PC-9 (cell line): ENCODE data around the gene DNAL4. TPM values are rescaled to one million over a fixed set of nuclear protein-coding genes. Genes with fewer than 3 reads are reported as not detected.
A peak's percentile ranks its signal among the peaks of the same experiment; 100 is the strongest.

Source experiments
- BruUV-seq: library from RNA; stranded (reverse); fragments of 400-500 nt; replicated peaks from 2 replicates; lab custom pipeline; 2021; lab: Mats Ljungman, UMichigan
- CTCF ChIA-PET: fragments of 300-600 bp; sonication (Branson Sonifier 250); formaldehyde crosslinking; loops from one replicate; lab custom pipeline; 2022; ENCODE audit warnings: antibody characterized with exemption; lab: Charles Lee
- POLR2A ChIA-PET: fragments of 300-600 bp; sonication (Branson Sonifier 250); formaldehyde crosslinking; loops from one replicate; lab custom pipeline; 2022; ENCODE audit warnings: antibody characterized with exemption; ENCODE audit not compliant: unreplicated experiment; lab: Charles Lee
- DNase-seq, 2 experiments: peaks; one replicate each; pipeline versions ENCODE4 v3.0.0 to v3.0.0-alpha.2; 2015 to 2022; ENCODE audit warnings: mixed read lengths in 1 of 2
- H2AFZ ChIP-seq: fragments of 200-600 bp; sonication (generic); 2 replicates; pipeline ENCODE4 v1.8.1; 2017; ENCODE audit warnings: antibody characterized with exemption
- H3F3A ChIP-seq: fragments of 200-600 bp; sonication (generic); 2 replicates; pipeline ENCODE4 v1.8.1; 2017; ENCODE audit warnings: antibody characterized with exemption, mild to moderate bottlenecking, low read depth; ENCODE audit not compliant: insufficient read depth
- H3K27ac ChIP-seq: fragments of 200-600 bp; sonication (generic); 2 replicates; pipeline ENCODE4 v1.6.1; 2016; ENCODE audit warnings: mixed run types
- H3K27me3 ChIP-seq: fragments of 200-600 bp; sonication (generic); 2 replicates; pipeline ENCODE4 v1.6.1; 2016; ENCODE audit warnings: low read depth, mixed run types; ENCODE audit not compliant: insufficient read depth
- H3K36me3 ChIP-seq: fragments of 200-600 bp; sonication (generic); 2 replicates; pipeline ENCODE4 v1.6.1; 2016; ENCODE audit warnings: low read depth, mixed run types
- H3K4me1 ChIP-seq: fragments of 200-600 bp; sonication (generic); replicated peaks from 2 replicates; pipeline ENCODE4 v1.6.1; 2016; ENCODE audit warnings: mixed run types; ENCODE audit not compliant: insufficient read depth
- H3K4me2 ChIP-seq: fragments of 200-600 bp; sonication (generic); 2 replicates; pipeline ENCODE4 v1.6.1; 2017; ENCODE audit warnings: mixed run types
- H3K4me3 ChIP-seq: fragments of 200-600 bp; sonication (generic); 2 replicates; pipeline ENCODE4 v1.6.1; 2016; ENCODE audit warnings: mixed run types
- H3K79me2 ChIP-seq: fragments of 200-600 bp; sonication (generic); 2 replicates; pipeline ENCODE4 v1.6.1; 2017; ENCODE audit warnings: low read depth, mixed run types
- H3K9me2 ChIP-seq: fragments of 200-600 bp; sonication (generic); 2 replicates; pipeline ENCODE4 v1.8.1; 2017; ENCODE audit warnings: mild to moderate bottlenecking; ENCODE audit not compliant: insufficient read depth
- H3K9me3 ChIP-seq: fragments of 200-600 bp; sonication (generic); 2 replicates; pipeline ENCODE4 v1.8.1; 2016; ENCODE audit warnings: low read depth; ENCODE audit not compliant: insufficient read depth
- H4K20me1 ChIP-seq: fragments of 200-600 bp; sonication (generic); 2 replicates; pipeline ENCODE4 v1.8.1; 2017; ENCODE audit not compliant: insufficient read depth
- EZH2 ChIP-seq: fragments of 200-600 bp; sonication (generic); IDR thresholded peaks from 2 replicates; pipeline ENCODE4 v1.8.0; 2017; ENCODE audit warnings: antibody characterized with exemption, low read depth
- intact Hi-C: fragments of 100-400 bp; cut with micrococcal nuclease; formaldehyde crosslinking; loops from one replicate; pipeline ENCODE4 v1.10.0; 2022; ENCODE audit not compliant: unreplicated experiment
- total RNA-seq: library from RNA; stranded (reverse); gene quantifications from 2 replicates; pipeline ENCODE4 v1.2.3, GENCODE V29; 2021
- TF ChIP-seq, protein P1 (sequence below): fragments of 200-600 bp; sonication (generic); conservative IDR thresholded peaks from 2 replicates; pipeline ENCODE4 v1.6.1; 2017; ENCODE audit warnings: mixed run types, antibody characterized with exemption, mild to moderate bottlenecking, moderate library complexity

Gene DNAL4
- total RNA-seq, 1 experiment from 2014 or later: 50.3 TPM

DNA sequence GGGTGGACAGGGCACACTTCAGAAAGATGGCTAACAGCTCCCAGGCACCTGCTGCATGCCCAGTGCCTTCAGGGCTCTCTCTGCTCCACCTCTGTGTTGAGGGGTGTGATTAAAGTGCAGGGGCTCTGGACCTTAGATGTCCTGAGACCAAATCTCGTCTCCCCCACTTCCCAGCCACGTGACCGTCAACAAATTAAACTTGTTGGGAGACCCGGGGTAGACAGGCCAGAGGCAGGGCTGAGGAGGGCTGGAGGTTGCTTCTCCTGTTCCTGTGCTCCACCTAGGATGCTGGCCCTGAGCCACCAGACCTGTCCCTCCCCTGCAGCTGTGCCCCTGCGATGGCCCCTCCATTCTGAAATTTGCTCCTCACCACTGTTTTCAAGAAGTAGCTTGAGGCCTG, 32.9 kb upstream of the DNAL4 start:
- no TSS peak for BruUV-seq
- intact Hi-C loops: no loop called here
- Histone ChIP-seq H4K20me1 (no peaks in the 10 kb centered on the region; the same call in 1 of the 2 replicates), H3F3A (peaks cover 9% of the 10 kb centered on the region; the same call in 1 of the 2 replicates), H3K27ac (no peak overlapping the region), H2AFZ (no peak overlapping the region), H3K4me2 (no peak overlapping the region), H3K79me2 (no peaks in the 10 kb centered on the region), H3K4me1 (peaks cover 28% of the 10 kb centered on the region), H3K4me3 (no peak overlapping the region), H3K9me3 (no peaks in the 10 kb centered on the region), H3K36me3 (no peaks in the 10 kb centered on the region), H3K9me2 (no peaks in the 10 kb centered on the region), H3K27me3 (no peaks in the 10 kb centered on the region)
- DNase-seq: no peak
- ChIA-PET CTCF (interaction anchor here (0.6 kb wide), 1 partner anchor 25 kb away, joined by 4 read pairs; no protein-coding TSS in a partner anchor), POLR2A (no interaction called here)
- TF ChIP-seq, protein P1, sequence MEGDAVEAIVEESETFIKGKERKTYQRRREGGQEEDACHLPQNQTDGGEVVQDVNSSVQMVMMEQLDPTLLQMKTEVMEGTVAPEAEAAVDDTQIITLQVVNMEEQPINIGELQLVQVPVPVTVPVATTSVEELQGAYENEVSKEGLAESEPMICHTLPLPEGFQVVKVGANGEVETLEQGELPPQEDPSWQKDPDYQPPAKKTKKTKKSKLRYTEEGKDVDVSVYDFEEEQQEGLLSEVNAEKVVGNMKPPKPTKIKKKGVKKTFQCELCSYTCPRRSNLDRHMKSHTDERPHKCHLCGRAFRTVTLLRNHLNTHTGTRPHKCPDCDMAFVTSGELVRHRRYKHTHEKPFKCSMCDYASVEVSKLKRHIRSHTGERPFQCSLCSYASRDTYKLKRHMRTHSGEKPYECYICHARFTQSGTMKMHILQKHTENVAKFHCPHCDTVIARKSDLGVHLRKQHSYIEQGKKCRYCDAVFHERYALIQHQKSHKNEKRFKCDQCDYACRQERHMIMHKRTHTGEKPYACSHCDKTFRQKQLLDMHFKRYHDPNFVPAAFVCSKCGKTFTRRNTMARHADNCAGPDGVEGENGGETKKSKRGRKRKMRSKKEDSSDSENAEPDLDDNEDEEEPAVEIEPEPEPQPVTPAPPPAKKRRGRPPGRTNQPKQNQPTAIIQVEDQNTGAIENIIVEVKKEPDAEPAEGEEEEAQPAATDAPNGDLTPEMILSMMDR: no peak
- TF ChIP-seq EZH2: no peak

DNA sequence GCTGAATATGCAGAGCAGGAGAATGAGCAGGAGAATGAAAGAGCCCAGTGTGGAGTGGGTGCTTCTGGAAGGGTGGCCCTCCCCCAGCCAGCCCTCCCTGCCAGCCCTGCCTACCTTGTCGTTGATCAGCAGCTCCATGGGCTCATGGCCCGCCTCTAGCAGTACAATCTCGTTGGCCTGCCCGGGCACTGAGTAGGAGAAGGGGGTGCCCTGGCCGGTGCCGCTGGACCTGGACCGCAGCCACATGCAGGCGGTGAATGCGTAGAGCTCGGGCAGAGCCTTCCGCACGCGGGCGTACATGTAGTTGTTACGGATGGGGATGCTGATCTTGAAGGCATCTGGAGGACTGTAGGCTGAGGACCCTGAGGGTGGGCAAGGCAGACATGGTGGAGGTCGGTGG, 32.4 kb upstream of the DNAL4 start:
- intact Hi-C loops: no loop called here
- no TSS peak for BruUV-seq
- CTCF ChIA-PET: interaction anchor here (0.6 kb wide), 1 partner anchor 25 kb away, joined by 4 read pairs; no protein-coding TSS in a partner anchor

DNA sequence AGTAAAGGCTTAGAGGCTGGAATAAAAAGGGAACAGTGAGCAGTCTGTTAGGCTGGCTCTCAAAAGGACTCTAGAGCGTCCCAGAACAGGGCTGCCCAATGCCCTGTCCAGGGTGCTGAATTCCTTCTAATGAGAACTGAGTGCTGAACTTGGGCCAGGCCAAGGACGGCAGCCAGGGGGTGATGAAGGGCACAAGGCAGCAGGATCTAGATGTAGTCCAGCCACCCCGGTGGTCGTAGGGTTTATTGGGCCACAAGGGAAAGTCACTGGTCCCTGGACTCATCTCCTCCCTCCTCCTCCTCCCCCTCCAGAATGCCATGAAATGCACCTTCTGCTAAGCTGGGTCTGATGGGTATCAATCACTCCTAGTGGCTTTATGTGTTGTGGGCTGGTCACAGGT, 30.6 kb upstream of the DNAL4 start:
- Histone ChIP-seq H2AFZ (no peak overlapping the region), H3K9me2 (no peaks in the 10 kb centered on the region), H3K4me3 (no peak overlapping the region), H3K27ac (no peak overlapping the region), H3K27me3 (peaks cover 9% of the 10 kb centered on the region), H3K9me3 (no peaks in the 10 kb centered on the region), H3K36me3 (no peaks in the 10 kb centered on the region), H3K4me2 (no peak overlapping the region), H3K79me2 (no peaks in the 10 kb centered on the region), H4K20me1 (no peaks in the 10 kb centered on the region; the same call in 1 of the 2 replicates), H3K4me1 (peaks cover 9% of the 10 kb centered on the region), H3F3A (0 out of 2 replicates have a peak, but pooled peaks cover 4% of the 10 kb centered on the region)
- CTCF ChIA-PET: no interaction called here
- DNase-seq: peak in 1 of 2 experiments; percentile 62
- intact Hi-C loops: no loop called here
- no peak for TF ChIP-seq EZH2
- TF ChIP-seq, protein P1: peak; percentile 52; the same call in 1 of the 2 replicates
- POLR2A ChIA-PET: no interaction called here
- BruUV-seq: no TSS peak

More for the DNA sequence above, 32.4 kb upstream of the DNAL4 start:
- no peak for DNase-seq
- Histone ChIP-seq H3F3A (peaks cover 5% of the 10 kb centered on the region; the same call in 1 of the 2 replicates), H3K36me3 (no peaks in the 10 kb centered on the region), H3K9me3 (no peaks in the 10 kb centered on the region), H3K4me3 (no peak overlapping the region), H3K4me2 (no peak overlapping the region), H3K27me3 (no peaks in the 10 kb centered on the region), H2AFZ (no peak overlapping the region), H3K4me1 (peaks cover 24% of the 10 kb centered on the region), H3K79me2 (no peaks in the 10 kb centered on the region), H4K20me1 (no peaks in the 10 kb centered on the region; the same call in 1 of the 2 replicates), H3K9me2 (no peaks in the 10 kb centered on the region), H3K27ac (no peak overlapping the region)
- TF ChIP-seq EZH2: no peak
- TF ChIP-seq, protein P1: no peak
- POLR2A ChIA-PET: no interaction called here
